SK-N-SH (cell line): ENCODE measurements around the gene HSPB3.
A peak's percentile ranks its signal among the peaks of the same experiment; 100 is the strongest.

Source experiments
- CTCF ChIP-seq: fragments of 200-600 bp; sonication (generic); IDR thresholded peaks from 2 replicates; pipeline ENCODE4 v1.6.1; 2017; ENCODE audit warnings: antibody characterized with exemption, mild to moderate bottlenecking, moderate library complexity
- EP300 ChIP-seq, 2 experiments: IDR thresholded peaks; 2 replicates each; pipeline versions ENCODE4 v1.4.0 to v1.6.1; 2012; ENCODE audit warnings: borderline replicate concordance in 1 of 2, low read depth in 1 of 2, low read length in 1 of 2
- EZH2phosphoT487 ChIP-seq: fragments of 200-600 bp; sonication (generic); IDR thresholded peaks from 2 replicates; pipeline ENCODE4 v1.6.1; 2017; ENCODE audit warnings: low read depth, mixed run types, mild to moderate bottlenecking, antibody characterized with exemption, moderate library complexity, borderline replicate concordance
- FOSL2 ChIP-seq: IDR thresholded peaks from 2 replicates; pipeline ENCODE4 v1.4.0; 2012; ENCODE audit warnings: low read depth, mild to moderate bottlenecking, moderate library complexity, borderline replicate concordance
- NRF1 ChIP-seq: IDR thresholded peaks from 2 replicates; pipeline ENCODE4 v1.6.1; 2012; ENCODE audit warnings: low read depth, mild to moderate bottlenecking, low read length
- POLR2AphosphoS5 ChIP-seq: IDR thresholded peaks from 2 replicates; pipeline ENCODE4 v1.6.1; 2012; ENCODE audit warnings: low read depth, low read length
- RAD21 ChIP-seq: IDR thresholded peaks from 2 replicates; pipeline ENCODE4 v1.6.1; 2012; ENCODE audit warnings: mild to moderate bottlenecking, low read length
- REST ChIP-seq: IDR thresholded peaks from 2 replicates; pipeline ENCODE4 v1.6.1; 2012; ENCODE audit warnings: mild to moderate bottlenecking, low read depth, low read length, moderate library complexity
- YY1 ChIP-seq: IDR thresholded peaks from 2 replicates; pipeline ENCODE4 v1.4.0; 2012; ENCODE audit warnings: low read depth, mild to moderate bottlenecking

GRCh38 chr5:54457094-54457862 is 1.8 kb downstream of the HSPB3 start:
- no peak for TF ChIP-seq REST
- no peak for TF ChIP-seq CTCF
- no peak for TF ChIP-seq NRF1
- TF ChIP-seq FOSL2 = no peak
- peak in 1 of 2 experiments; percentile 29; a peak in 1 of 4 replicates for TF ChIP-seq EP300 (IDR thresholded peaks at IDR 0.05; ENCODE audit: borderline replicate concordance in 1 of 2, low read depth in 1 of 2, low read length in 1 of 2)
- TF ChIP-seq POLR2AphosphoS5 = no peak
- TF ChIP-seq YY1 = no peak
- TF ChIP-seq RAD21 = no peak
- no peak for TF ChIP-seq EZH2phosphoT487
